Stimulated activated CD4-positive, alpha-beta T cell treated with anti-CD3 and anti-CD28 coated beads, Interleukin-15, amount 100 ng/mL, for 1 hour (primary cell): ENCODE results near the gene KRT36.

Experiments
- DNase-seq, 2 donors: peaks; one replicate each; pipeline ENCODE4 v3.0.0-alpha.2; 2020; ENCODE audit warnings: low read depth in 1 of 2, low spot score in 1 of 2

The KRT36 gene

GRCh38 chr17:41489531-41489930 lies at the start of gene KRT36:
TSS of gene KRT36 (minus strand) at chr17:41489910. CDS start at chr17:41489864, 46 bp downstream.
- no peak for DNase-seq

- DNase-seq = no peak
These were observed 49.4 kb upstream of the KRT36 start for GRCh38 chr17:41539071-41539492.

- DNase-seq = no peak
These were observed 48.9 kb upstream of the KRT36 start for GRCh38 chr17:41538565-41538991.

- no peak for DNase-seq
These were observed 48.3 kb upstream of the KRT36 start for GRCh38 chr17:41537990-41538389.

GRCh38 chr17:41537614-41537954 lies 47.9 kb upstream of the KRT36 start:
- no peak for DNase-seq

GRCh38 chr17:41536741-41537613 lies 47.3 kb upstream of the KRT36 start:
- DNase-seq = no peak

GRCh38 chr17:41535764-41536481 lies 46.2 kb upstream of the KRT36 start:
- DNase-seq = no peak

- no peak for DNase-seq
These were observed 45.3 kb upstream of the KRT36 start for GRCh38 chr17:41534899-41535546.

GRCh38 chr17:41533613-41534012 lies 43.9 kb upstream of the KRT36 start:
- no peak for DNase-seq

- no peak for DNase-seq
These were observed 43.3 kb upstream of the KRT36 start for GRCh38 chr17:41532947-41533570.

GRCh38 chr17:41531993-41532392 lies 42.3 kb upstream of the KRT36 start:
- no peak for DNase-seq

- no peak for DNase-seq
These were observed 40.6 kb upstream of the KRT36 start for GRCh38 chr17:41530062-41531048.

- DNase-seq = no peak
These were observed 39.8 kb upstream of the KRT36 start for GRCh38 chr17:41529491-41529915.

- no peak for DNase-seq
These were observed 39.2 kb upstream of the KRT36 start for GRCh38 chr17:41528959-41529353.

GRCh38 chr17:41527063-41528023 lies 37.6 kb upstream of the KRT36 start:
- DNase-seq = no peak

- DNase-seq = no peak
These were observed 34.6 kb upstream of the KRT36 start for GRCh38 chr17:41524261-41524660.

- no peak for DNase-seq
These were observed 34.1 kb upstream of the KRT36 start for GRCh38 chr17:41523787-41524186.

GRCh38 chr17:41523225-41523593 lies 33.5 kb upstream of the KRT36 start:
- no peak for DNase-seq
